ENCODE data around the gene NADK. TPM values are rescaled to one million over a fixed set of nuclear protein-coding genes. Genes with fewer than 3 reads are reported as not detected.

Gene NADK
- total and polyA plus RNA-seq, 5 donors = 25.5 to 42.8 (median 34.2) TPM

DNA sequence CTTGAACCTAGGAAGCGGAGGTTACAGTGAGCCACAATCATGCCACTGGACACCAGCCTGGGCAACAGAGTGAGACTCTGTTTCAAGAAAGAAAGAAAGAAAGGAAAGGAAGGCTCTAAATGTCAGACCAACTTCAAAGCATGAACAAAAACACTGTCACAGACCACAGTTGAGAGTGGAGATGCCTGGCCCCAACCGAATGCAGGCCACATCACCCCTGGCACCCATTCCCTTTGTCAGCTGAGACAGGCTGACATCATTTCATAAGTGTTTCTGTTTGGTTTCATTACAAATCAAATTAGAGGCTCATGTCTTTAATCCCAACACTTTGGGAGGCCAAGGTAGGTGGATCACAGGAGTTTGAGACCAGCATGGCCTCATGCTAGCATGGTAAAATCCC lies 28.6 kb upstream of the NADK start:
- intact Hi-C loops (cut with DNase I) = no loop called here
- ATAC-seq (no peak), DNase-seq (no peak)
- Histone ChIP-seq H3K27ac (ENCODE audit: low read length) (no peak overlapping the region), H3K4me3 (ENCODE audit: low read length) (no peak overlapping the region), H3K27me3 (ENCODE audit: control insufficient read depth, insufficient read depth) (no peaks in the 10 kb centered on the region), H3K9me3 (ENCODE audit: control insufficient read depth, low read length) (no peaks in the 10 kb centered on the region), H3K4me1 (ENCODE audit: control insufficient read depth, insufficient read depth, low read length) (no peaks in the 10 kb centered on the region)
- 72% methylated on average over 2 of the region's 2 CpGs for WGBS

DNA sequence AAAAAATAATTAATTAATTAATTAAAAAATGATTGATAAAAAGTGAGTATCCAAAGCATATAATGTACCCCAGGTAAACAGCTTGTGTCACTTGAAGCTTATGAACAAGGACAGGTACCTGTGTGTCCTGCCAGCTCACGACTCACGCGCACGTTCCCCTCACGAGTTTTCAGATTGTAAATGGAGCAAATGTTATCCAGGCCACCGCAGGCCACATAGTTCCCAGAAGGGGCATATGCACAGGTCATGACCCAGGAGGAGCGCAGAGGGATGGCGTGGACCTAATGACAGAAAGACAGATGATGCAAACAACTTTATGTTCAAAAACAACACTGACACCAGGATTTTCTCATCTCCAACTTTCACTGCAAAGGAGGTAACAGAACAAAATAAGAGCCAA lies 26.0 kb upstream of the NADK start:
- Histone ChIP-seq H3K9me3 (ENCODE audit: control insufficient read depth, low read length) (no peaks in the 10 kb centered on the region), H3K4me1 (ENCODE audit: control insufficient read depth, insufficient read depth, low read length) (no peaks in the 10 kb centered on the region), H3K4me3 (ENCODE audit: low read length) (no peak overlapping the region), H3K27me3 (ENCODE audit: control insufficient read depth, insufficient read depth) (no peaks in the 10 kb centered on the region), H3K27ac (ENCODE audit: low read length) (no peak overlapping the region)
- no peak for ATAC-seq
- DNase-seq = no peak
- intact Hi-C loops (cut with DNase I) = no loop called here
- WGBS = 90% methylated on average over 8 of the region's 8 CpGs

DNA sequence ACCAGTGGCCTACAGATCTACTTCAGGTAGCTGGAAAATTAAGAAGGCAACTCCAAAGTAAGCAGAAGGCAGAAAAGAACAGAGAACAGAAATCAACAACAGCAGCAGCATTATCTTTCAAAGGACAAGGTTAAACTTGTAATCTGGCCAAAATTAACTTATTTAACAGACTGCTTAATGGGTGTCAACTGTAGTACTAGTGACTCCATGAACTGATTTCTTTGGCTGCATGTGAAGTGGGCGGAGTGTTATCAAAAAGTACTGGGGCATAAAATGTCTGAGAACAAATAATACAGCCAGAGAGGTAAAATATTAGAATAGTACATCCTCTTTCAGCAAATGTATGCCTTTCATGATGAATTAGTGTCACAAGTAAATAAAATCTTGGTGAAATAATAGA lies 24.6 kb upstream of the NADK start:
- Histone ChIP-seq H3K4me1 (ENCODE audit: control insufficient read depth, insufficient read depth, low read length) (no peaks in the 10 kb centered on the region), H3K27me3 (ENCODE audit: control insufficient read depth, insufficient read depth) (no peaks in the 10 kb centered on the region), H3K4me3 (ENCODE audit: low read length) (no peak overlapping the region), H3K9me3 (ENCODE audit: control insufficient read depth, low read length) (no peaks in the 10 kb centered on the region), H3K27ac (ENCODE audit: low read length) (no peak overlapping the region)
- ATAC-seq (peak in 1 of 2 donors; percentile 66), DNase-seq (no peak)
- intact Hi-C loops (cut with DNase I) = no loop called here
- WGBS = 89% methylated on average over 1 of the region's 1 CpG

DNA sequence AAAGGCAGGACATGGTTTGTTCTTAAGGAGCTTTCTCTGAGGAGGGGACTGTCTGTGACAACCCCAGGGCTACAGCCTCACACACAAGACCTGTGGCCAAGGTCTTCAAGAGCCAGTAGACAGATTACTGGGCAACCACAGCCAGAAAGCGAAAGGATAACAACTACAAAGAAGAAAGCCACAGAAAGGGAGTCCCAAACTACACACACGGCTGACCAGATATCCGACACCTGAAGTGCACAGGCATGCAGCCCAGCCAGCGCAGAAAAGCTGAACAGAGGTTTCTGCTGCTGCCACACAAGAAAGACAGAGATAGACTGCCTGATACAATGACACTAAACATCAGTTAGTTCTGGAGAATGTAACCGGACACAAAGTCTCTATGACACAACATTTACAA lies 21.4 kb upstream of the NADK start:
- H3K27ac ChIP-seq (ENCODE audit: low read length) = no peak overlapping the region
- WGBS = 87% methylated on average over 5 of the region's 5 CpGs
- H3K27me3 ChIP-seq (ENCODE audit: control insufficient read depth, insufficient read depth) = no peaks in the 10 kb centered on the region
- no peak for ATAC-seq
- intact Hi-C loops (cut with DNase I) = no loop called here
- no peaks in the 10 kb centered on the region for H3K9me3 ChIP-seq (ENCODE audit: control insufficient read depth, low read length)
- no peak for DNase-seq
- no peaks in the 10 kb centered on the region for H3K4me1 ChIP-seq (ENCODE audit: control insufficient read depth, insufficient read depth, low read length)
- H3K4me3 ChIP-seq (ENCODE audit: low read length) = no peak overlapping the region

DNA sequence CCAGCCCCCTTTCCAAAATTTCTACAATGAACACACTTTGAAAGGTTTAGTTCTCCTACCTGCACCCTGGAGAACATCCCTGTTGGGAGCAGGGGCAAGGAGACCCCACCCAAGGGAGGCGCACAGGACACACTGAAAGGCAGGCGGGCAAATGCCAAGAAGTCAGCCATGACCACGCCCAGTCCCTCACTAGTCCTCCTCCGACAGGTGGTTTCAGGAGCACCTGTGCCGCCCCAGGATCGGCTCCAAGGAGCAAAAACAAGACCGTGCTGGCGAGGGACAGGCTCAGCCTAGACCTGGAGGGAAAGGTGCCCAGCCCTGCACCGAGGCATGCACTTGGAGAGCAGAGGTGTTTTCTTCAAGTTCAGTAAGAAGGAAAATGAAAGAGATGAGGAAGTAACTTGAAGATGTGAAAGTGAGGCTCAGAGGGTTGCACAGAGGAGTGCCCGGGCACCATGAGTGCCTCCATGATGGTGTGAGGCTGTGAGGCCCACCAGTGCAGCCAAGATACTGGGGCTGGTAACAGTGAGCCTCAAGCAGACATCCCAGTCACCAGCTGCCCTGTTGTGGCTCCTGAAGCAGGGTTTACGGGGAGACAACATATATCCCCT lies 19.6 kb upstream of the NADK start:
- intact Hi-C loops (cut with DNase I) = no loop called here
- Histone ChIP-seq H3K27me3 (ENCODE audit: control insufficient read depth, insufficient read depth) (no peaks in the 10 kb centered on the region), H3K4me1 (ENCODE audit: control insufficient read depth, insufficient read depth, low read length) (no peaks in the 10 kb centered on the region), H3K4me3 (ENCODE audit: low read length) (no peak overlapping the region), H3K27ac (ENCODE audit: low read length) (no peak overlapping the region), H3K9me3 (ENCODE audit: control insufficient read depth, low read length) (no peaks in the 10 kb centered on the region)
- ATAC-seq (no peak), DNase-seq (no peak)
- 88% methylated on average over 11 of the region's 11 CpGs for WGBS

DNA sequence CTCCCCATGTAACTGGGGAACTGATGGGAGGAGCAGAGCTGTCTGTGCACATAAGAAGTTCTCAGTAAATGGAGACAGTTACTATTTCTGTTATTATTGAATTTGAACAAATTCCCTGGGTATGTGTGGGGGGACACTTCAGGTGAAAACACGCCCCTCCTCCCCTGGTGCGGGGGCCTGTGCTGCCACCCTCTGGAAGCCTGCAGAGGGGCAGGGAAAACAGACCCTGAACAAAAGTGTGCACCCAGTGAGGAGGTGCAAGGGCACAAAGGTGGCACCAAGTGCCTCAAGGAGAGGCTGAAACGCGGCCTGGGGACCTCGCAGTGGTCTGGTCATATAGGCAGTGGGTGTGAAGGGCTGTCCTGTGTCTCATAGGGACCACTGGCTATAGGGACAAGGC lies 18.2 kb upstream of the NADK start:
- no peak overlapping the region for H3K4me3 ChIP-seq (ENCODE audit: low read length)
- H3K9me3 ChIP-seq (ENCODE audit: control insufficient read depth, low read length) = no peaks in the 10 kb centered on the region
- 87% methylated on average over 5 of the region's 5 CpGs for WGBS
- H3K27me3 ChIP-seq (ENCODE audit: control insufficient read depth, insufficient read depth) = no peaks in the 10 kb centered on the region
- no peak overlapping the region for H3K27ac ChIP-seq (ENCODE audit: low read length)
- no peak for DNase-seq
- intact Hi-C loops (cut with DNase I) = no loop called here
- ATAC-seq = peak; percentile 9 to 25
- H3K4me1 ChIP-seq (ENCODE audit: control insufficient read depth, insufficient read depth, low read length) = no peaks in the 10 kb centered on the region

DNA sequence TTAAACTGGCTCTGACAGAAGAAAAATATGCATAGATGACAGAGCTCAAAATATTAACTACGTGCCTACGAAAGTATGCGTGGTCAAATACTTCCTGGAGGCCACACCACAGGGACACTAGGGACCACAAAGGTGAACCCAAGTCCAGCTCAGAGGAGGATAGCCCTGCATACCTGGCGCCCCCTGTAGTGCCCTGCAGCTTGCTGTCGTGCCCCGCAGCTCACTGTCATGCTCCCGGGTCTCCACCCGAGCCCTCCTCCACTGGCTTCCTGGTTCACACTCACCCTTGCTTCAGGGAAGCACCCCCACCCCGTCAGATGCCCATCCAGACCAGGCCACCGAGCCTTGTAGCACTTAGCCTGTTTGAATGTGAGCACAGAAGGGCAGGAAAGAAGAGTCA lies 16.7 kb upstream of the NADK start:
- intact Hi-C loops (cut with DNase I) = no loop called here
- DNase-seq = no peak
- Histone ChIP-seq H3K9me3 (ENCODE audit: control insufficient read depth, low read length) (no peaks in the 10 kb centered on the region), H3K4me3 (ENCODE audit: low read length) (no peak overlapping the region), H3K4me1 (ENCODE audit: control insufficient read depth, insufficient read depth, low read length) (no peaks in the 10 kb centered on the region), H3K27ac (ENCODE audit: low read length) (no peak overlapping the region), H3K27me3 (ENCODE audit: control insufficient read depth, insufficient read depth) (no peaks in the 10 kb centered on the region)
- ATAC-seq = no peak
- 91% methylated on average over 10 of the region's 10 CpGs for WGBS

DNA sequence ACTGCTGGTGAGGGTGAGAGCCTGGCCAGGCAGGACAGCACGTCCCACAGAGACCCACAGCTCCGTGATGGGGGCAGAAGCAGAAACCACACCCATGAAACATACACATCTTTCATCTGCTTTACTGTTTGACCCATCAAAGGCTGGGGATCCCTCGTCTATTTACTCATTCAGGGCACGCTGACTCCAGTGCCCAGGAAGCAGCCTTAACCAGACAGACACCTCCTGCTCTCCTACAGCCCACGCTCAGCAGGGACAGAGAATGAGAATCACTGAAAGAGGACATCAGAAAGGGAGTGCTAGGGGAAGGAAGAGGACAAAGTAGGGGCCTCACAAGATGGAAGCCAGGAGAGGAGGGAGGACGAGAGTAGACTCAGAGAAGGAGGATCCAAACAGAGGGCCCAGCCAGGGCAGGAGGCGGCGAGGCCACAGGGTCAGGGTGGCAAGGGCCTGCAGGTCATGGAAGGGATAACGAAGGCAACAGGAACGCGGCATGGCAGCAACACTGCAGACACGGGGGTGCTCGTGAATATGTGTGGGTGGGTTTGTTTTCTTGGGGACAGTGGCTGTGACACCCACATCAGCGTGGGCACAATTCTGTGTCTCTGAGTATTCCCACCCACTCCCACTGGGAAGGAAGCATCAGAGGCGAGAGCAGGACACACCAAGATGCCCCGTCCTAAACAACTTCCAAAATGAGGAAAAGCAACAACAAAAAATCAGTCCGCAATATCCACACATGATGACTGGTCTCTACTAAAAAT lies 15.4 kb upstream of the NADK start:
- DNase-seq (no peak), ATAC-seq (no peak)
- Histone ChIP-seq H3K27me3 (ENCODE audit: control insufficient read depth, insufficient read depth) (no peaks in the 10 kb centered on the region), H3K9me3 (ENCODE audit: control insufficient read depth, low read length) (no peaks in the 10 kb centered on the region), H3K27ac (ENCODE audit: low read length) (no peak overlapping the region), H3K4me3 (ENCODE audit: low read length) (no peak overlapping the region), H3K4me1 (ENCODE audit: control insufficient read depth, insufficient read depth, low read length) (no peaks in the 10 kb centered on the region)
- 85% methylated on average over 17 of the region's 17 CpGs for WGBS
- intact Hi-C loops (cut with DNase I) = no loop called here

DNA sequence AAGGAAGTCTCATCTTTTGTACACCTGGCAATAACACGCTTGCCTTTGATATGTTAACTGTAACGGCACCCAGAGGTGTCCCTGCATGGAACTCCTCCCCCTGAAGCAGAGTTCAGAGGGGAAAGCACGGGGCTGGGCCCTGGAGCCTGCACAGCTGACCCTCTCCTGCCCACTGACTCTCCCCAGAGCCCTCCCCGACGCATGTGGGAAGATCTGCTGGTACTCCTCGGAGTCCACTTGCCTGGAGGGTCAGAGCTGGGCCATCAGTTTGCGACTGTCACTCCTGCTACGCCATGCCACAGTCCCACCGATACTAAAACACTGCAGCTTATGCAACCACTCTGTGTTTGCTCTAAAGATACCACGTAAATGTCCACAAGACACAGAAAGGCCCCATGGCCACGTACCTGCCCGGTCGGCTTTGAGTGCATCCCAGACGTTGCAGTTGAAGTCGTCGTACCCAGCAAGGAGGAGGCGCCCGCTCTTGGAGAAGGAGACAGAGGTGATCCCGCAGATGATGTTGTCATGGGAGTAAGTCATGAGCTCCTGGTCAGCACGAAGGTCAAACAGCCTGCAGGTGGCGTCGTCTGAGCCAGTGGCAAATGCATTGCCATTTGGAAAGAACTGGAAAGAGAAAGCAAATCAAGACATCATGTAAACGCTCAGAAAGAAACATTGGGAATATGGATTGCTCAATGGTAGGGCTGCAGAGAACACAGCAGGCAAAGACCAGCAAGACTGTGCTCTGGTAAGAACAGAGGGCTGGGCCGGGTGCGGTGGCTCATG lies 10.6 kb upstream of the NADK start:
- intact Hi-C loops (cut with DNase I) = loop anchor here in 2 of 4 donors (10.0 kb wide), 2 partner anchors 106 to 116 kb away; partner anchors contain the start of gene GNB1 (in 1 of the 2)
- 69% methylated on average over 25 of the region's 25 CpGs for WGBS
- Histone ChIP-seq H3K9me3 (ENCODE audit: control insufficient read depth, low read length) (no peaks in the 10 kb centered on the region), H3K4me3 (ENCODE audit: low read length) (no peak overlapping the region), H3K27me3 (ENCODE audit: control insufficient read depth, insufficient read depth) (no peaks in the 10 kb centered on the region), H3K4me1 (ENCODE audit: control insufficient read depth, insufficient read depth, low read length) (peaks cover 5% of the 10 kb centered on the region), H3K27ac (ENCODE audit: low read length) (no peak overlapping the region)
- ATAC-seq (peak in 1 of 2 donors; percentile 8), DNase-seq (no peak)

DNA sequence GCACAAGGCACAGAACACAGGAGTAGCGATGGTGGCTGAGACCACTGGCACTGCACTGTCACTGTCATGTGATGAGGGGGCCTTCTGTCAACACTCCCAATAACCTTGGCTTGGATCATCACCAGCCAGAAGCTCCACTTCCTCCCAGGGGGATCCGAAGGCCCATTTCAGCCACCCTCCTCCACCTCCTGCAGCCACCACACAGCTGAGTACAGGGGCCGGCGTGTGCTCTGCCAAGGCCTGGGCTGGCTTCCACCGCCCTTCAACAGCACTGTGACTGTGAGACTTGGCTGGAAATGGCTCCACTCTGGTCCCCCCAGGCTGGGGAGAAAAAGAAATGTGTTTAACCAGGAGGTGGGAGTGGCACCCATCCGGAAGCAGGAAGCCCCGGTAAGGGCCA lies 9.9 kb upstream of the NADK start:
- 27% methylated on average over 7 of the region's 7 CpGs for WGBS
- no peak overlapping the region for H3K4me3 ChIP-seq (ENCODE audit: low read length)
- intact Hi-C loops (cut with DNase I) = loop anchor here in 2 of 4 donors (10.0 kb wide), 2 partner anchors 107 to 117 kb away; partner anchors contain the start of gene GNB1 (in 1 of the 2)
- DNase-seq (peak in 2 of 3 donors; percentile 78), ATAC-seq (peak; percentile 69 to 79)
- H3K27me3 ChIP-seq (ENCODE audit: control insufficient read depth, insufficient read depth) = no peaks in the 10 kb centered on the region
- peaks cover 5% of the 10 kb centered on the region for H3K4me1 ChIP-seq (ENCODE audit: control insufficient read depth, insufficient read depth, low read length)
- no peaks in the 10 kb centered on the region for H3K9me3 ChIP-seq (ENCODE audit: control insufficient read depth, low read length)
- peak overlapping the region; percentile 21 for H3K27ac ChIP-seq (ENCODE audit: low read length)

Data from right cardiac atrium (tissue), 5 donors.